Esophagus squamous epithelium (tissue), 4 donors: ENCODE data around the gene DIP2A.

Experiments
- CTCF ChIP-seq, 6 experiments: fragments of 450-650 bp in 4 of 6; fragments of 200-600 bp in 2 of 6; sonication (generic) in 2 of 6; IDR thresholded peaks; one replicate each; pipeline ENCODE4 v1.5.1; 2016 to 2019; ENCODE audit warnings: antibody characterized with exemption in 6 of 6, mild to moderate bottlenecking in 4 of 6, moderate library complexity in 4 of 6
- POLR2A ChIP-seq, 4 donors: fragments of 450-650 bp; IDR thresholded peaks; one replicate each; pipeline ENCODE4 v1.6.1; 2017; ENCODE audit warnings: antibody characterized with exemption in 4 of 4, mild to moderate bottlenecking in 4 of 4, moderate library complexity in 3 of 4

DNA sequence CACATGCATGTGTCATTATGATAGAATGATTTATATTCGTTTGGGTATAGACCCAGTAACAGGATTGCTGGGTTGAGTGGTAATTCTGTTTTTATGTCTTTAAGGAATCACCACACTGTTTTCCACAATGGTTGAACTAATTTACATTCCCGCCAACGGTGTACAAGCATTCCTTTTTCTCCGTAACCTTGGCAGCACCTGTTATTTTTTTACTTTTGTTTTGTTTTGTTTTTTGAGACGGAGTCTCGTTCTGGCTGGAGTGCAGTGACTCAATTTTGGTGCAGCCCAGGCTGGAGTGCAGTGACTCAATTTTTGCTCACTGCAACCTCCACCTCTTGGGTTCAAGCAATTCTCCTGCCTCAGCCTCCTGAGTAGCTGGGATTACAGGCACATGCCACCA lies 154.7 kb downstream of the DIP2A start:
- TF ChIP-seq POLR2A (IDR thresholded peaks at IDR 0.05) (no peak), CTCF (IDR thresholded peaks at IDR 0.05) (no peak)
